K562 (cell line): ENCODE data around the gene HOTAIR. TPM values are rescaled to one million over a fixed set of nuclear protein-coding genes. Genes with fewer than 3 reads are reported as not detected.

ENCODE experiments used
- CEBPG ChIP-seq, 3 experiments: fragments of 200-800 bp in 1 of 3; sonication (Bioruptor generic) in 1 of 3; sonication (generic) in 1 of 3; formaldehyde crosslinking in 1 of 3; IDR thresholded peaks in 2 of 3; conservative IDR thresholded peaks in 1 of 3; 2 replicates each; pipeline versions ENCODE4 v1.6.1 to v1.8.0; 2016 to 2022; ENCODE audit warnings: missing compliant biosample characterization in 2 of 3, missing genetic modification characterization in 2 of 3, mild to moderate bottlenecking in 1 of 3, missing genetic modification reagents in 1 of 3
- CHD1 ChIP-seq: fragments of 200-600 bp; sonication (generic); IDR thresholded peaks from one replicate; pipeline ENCODE4 v1.6.1; 2012; ENCODE audit warnings: mild to moderate bottlenecking, moderate library complexity, low read length, inconsistent platforms
- HMG20A ChIP-seq: fragments of 450-650 bp; formaldehyde crosslinking; conservative IDR thresholded peaks from 2 replicates; pipeline ENCODE4 v1.4.0; 2020; ENCODE audit warnings: mild to moderate bottlenecking, mixed read lengths
- NR2C1 ChIP-seq, 2 experiments: fragments of 450-650 bp; IDR thresholded peaks; 2 replicates each; pipeline ENCODE4 v1.6.1; 2017; ENCODE audit warnings: mild to moderate bottlenecking in 2 of 2, antibody characterized with exemption in 1 of 2, inconsistent platforms in 1 of 2, missing compliant biosample characterization in 1 of 2, missing genetic modification characterization in 1 of 2
- POLR3A ChIP-seq: IDR thresholded peaks from 2 replicates; pipeline ENCODE4 v1.6.1; 2011; ENCODE audit warnings: borderline replicate concordance, mild to moderate bottlenecking, moderate library complexity; ENCODE audit not compliant: insufficient read length, insufficient read depth; ENCODE audit errors: extremely low read depth
- PRPF4 ChIP-seq: fragments of 200-400 bp; formaldehyde crosslinking; IDR thresholded peaks from one replicate; pipeline ENCODE4 v1.6.1; 2017; ENCODE audit warnings: low read length, low read depth, mild to moderate bottlenecking; ENCODE audit not compliant: insufficient read depth, poor library complexity, severe bottlenecking
- polyA plus RNA-seq, 8 experiments: library from polyadenylated mRNA; depleted of rRNA in 4 of 8; stranded (reverse) in 5 of 8; unstranded in 3 of 8; fragments of >200 nt; fragmentation: Nextera tagmentation in 2 of 8; fragmentation: Illumina TruSeq in 1 of 8; extraction: Ambion mirVana in 2 of 8; extraction: Trizol in 1 of 8; gene quantifications; 2 replicates each; pipeline versions ENCODE4 v1.2.1 to v1.2.3, GENCODE V29; 2011 to 2014; ENCODE audit warnings: inconsistent platforms in 1 of 8, missing spikeins in 1 of 8
- total RNA-seq, 7 experiments: library from RNA; depleted of rRNA in 6 of 7; stranded (reverse); fragments of >200 nt in 6 of 7; fragmentation: Illumina TruSeq in 2 of 7; extraction: Trizol in 2 of 7; gene quantifications; 2 replicates each; pipeline versions ENCODE4 v1.2.1 to v1.2.3, GENCODE V29; 2011 to 2021; ENCODE audit warnings: low replicate concordance in 1 of 7
- TF ChIP-seq, protein P1 (sequence below): fragments of 450-650 bp; IDR thresholded peaks from 2 replicates; pipeline ENCODE4 v1.6.1; 2016; ENCODE audit warnings: mild to moderate bottlenecking, moderate library complexity
- TF ChIP-seq, protein P2 (sequence below): fragments of 450-650 bp; conservative IDR thresholded peaks from 2 replicates; pipeline ENCODE4 v1.6.1; 2016; ENCODE audit warnings: missing genetic modification characterization, low read depth, mild to moderate bottlenecking, missing compliant biosample characterization, moderate library complexity
- TF ChIP-seq, protein P3 (sequence below): fragments of 200-800 bp; sonication (Bioruptor generic); IDR thresholded peaks from 2 replicates; pipeline ENCODE4 v1.6.1; 2017; ENCODE audit warnings: missing genetic modification characterization, missing compliant biosample characterization
- TF ChIP-seq, protein P4 (sequence below): fragments of 250-450 bp; sonication (Bioruptor Pico); IDR thresholded peaks from 2 replicates; pipeline ENCODE4 v1.4.0; 2020

HOTAIR gene
- total and polyA plus RNA-seq, 9 of the 15 experiments (the other 6 are each of a cell fraction or from before 2014, with no cell fraction given) = 0.04 TPM; not detected in 8

DNA sequence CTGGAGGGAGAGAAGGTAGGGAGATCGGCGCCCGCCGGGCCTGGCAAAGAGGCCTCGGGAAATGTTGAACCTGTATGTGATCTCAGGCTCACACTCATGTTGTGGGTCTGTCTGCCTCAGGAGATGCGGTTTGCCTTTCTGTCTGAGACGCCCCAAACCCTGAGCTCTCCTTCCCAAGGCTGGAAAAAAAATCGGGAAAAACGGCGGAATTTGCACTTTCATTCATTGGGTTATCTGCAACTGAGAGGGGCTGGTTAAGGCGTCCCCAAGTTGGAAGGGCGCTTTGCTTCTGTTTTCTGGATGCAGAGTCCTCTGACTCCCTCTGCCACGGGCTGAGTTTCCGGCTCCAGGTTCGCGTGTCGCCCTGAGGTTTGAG lies 20.2 kb upstream of the HOTAIR start (continued):
- TF ChIP-seq, protein P1, sequence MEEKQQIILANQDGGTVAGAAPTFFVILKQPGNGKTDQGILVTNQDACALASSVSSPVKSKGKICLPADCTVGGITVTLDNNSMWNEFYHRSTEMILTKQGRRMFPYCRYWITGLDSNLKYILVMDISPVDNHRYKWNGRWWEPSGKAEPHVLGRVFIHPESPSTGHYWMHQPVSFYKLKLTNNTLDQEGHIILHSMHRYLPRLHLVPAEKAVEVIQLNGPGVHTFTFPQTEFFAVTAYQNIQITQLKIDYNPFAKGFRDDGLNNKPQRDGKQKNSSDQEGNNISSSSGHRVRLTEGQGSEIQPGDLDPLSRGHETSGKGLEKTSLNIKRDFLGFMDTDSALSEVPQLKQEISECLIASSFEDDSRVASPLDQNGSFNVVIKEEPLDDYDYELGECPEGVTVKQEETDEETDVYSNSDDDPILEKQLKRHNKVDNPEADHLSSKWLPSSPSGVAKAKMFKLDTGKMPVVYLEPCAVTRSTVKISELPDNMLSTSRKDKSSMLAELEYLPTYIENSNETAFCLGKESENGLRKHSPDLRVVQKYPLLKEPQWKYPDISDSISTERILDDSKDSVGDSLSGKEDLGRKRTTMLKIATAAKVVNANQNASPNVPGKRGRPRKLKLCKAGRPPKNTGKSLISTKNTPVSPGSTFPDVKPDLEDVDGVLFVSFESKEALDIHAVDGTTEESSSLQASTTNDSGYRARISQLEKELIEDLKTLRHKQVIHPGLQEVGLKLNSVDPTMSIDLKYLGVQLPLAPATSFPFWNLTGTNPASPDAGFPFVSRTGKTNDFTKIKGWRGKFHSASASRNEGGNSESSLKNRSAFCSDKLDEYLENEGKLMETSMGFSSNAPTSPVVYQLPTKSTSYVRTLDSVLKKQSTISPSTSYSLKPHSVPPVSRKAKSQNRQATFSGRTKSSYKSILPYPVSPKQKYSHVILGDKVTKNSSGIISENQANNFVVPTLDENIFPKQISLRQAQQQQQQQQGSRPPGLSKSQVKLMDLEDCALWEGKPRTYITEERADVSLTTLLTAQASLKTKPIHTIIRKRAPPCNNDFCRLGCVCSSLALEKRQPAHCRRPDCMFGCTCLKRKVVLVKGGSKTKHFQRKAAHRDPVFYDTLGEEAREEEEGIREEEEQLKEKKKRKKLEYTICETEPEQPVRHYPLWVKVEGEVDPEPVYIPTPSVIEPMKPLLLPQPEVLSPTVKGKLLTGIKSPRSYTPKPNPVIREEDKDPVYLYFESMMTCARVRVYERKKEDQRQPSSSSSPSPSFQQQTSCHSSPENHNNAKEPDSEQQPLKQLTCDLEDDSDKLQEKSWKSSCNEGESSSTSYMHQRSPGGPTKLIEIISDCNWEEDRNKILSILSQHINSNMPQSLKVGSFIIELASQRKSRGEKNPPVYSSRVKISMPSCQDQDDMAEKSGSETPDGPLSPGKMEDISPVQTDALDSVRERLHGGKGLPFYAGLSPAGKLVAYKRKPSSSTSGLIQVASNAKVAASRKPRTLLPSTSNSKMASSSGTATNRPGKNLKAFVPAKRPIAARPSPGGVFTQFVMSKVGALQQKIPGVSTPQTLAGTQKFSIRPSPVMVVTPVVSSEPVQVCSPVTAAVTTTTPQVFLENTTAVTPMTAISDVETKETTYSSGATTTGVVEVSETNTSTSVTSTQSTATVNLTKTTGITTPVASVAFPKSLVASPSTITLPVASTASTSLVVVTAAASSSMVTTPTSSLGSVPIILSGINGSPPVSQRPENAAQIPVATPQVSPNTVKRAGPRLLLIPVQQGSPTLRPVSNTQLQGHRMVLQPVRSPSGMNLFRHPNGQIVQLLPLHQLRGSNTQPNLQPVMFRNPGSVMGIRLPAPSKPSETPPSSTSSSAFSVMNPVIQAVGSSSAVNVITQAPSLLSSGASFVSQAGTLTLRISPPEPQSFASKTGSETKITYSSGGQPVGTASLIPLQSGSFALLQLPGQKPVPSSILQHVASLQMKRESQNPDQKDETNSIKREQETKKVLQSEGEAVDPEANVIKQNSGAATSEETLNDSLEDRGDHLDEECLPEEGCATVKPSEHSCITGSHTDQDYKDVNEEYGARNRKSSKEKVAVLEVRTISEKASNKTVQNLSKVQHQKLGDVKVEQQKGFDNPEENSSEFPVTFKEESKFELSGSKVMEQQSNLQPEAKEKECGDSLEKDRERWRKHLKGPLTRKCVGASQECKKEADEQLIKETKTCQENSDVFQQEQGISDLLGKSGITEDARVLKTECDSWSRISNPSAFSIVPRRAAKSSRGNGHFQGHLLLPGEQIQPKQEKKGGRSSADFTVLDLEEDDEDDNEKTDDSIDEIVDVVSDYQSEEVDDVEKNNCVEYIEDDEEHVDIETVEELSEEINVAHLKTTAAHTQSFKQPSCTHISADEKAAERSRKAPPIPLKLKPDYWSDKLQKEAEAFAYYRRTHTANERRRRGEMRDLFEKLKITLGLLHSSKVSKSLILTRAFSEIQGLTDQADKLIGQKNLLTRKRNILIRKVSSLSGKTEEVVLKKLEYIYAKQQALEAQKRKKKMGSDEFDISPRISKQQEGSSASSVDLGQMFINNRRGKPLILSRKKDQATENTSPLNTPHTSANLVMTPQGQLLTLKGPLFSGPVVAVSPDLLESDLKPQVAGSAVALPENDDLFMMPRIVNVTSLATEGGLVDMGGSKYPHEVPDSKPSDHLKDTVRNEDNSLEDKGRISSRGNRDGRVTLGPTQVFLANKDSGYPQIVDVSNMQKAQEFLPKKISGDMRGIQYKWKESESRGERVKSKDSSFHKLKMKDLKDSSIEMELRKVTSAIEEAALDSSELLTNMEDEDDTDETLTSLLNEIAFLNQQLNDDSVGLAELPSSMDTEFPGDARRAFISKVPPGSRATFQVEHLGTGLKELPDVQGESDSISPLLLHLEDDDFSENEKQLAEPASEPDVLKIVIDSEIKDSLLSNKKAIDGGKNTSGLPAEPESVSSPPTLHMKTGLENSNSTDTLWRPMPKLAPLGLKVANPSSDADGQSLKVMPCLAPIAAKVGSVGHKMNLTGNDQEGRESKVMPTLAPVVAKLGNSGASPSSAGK = peak; percentile 49
- no peak for TF ChIP-seq HMG20A (CRISPR knock-in tag)
- no peak for TF ChIP-seq CEBPG (CRISPR knock-in tag; IDR thresholded peaks at IDR 0.05)
- no peak for TF ChIP-seq CEBPG (tag; conservative IDR thresholded peaks at IDR 0.05 in 1 of 2, IDR thresholded peaks at IDR 0.05 in 1 of 2)
- TF ChIP-seq CHD1 = peak; percentile 61
- no peak for TF ChIP-seq PRPF4
- TF ChIP-seq POLR3A = no peak
- TF ChIP-seq, protein P2, sequence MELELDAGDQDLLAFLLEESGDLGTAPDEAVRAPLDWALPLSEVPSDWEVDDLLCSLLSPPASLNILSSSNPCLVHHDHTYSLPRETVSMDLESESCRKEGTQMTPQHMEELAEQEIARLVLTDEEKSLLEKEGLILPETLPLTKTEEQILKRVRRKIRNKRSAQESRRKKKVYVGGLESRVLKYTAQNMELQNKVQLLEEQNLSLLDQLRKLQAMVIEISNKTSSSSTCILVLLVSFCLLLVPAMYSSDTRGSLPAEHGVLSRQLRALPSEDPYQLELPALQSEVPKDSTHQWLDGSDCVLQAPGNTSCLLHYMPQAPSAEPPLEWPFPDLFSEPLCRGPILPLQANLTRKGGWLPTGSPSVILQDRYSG = no peak
- no peak for TF ChIP-seq NR2C1 (IDR thresholded peaks at IDR 0.05)
- TF ChIP-seq NR2C1 (tag; IDR thresholded peaks at IDR 0.05) = no peak
- TF ChIP-seq, protein P3, sequence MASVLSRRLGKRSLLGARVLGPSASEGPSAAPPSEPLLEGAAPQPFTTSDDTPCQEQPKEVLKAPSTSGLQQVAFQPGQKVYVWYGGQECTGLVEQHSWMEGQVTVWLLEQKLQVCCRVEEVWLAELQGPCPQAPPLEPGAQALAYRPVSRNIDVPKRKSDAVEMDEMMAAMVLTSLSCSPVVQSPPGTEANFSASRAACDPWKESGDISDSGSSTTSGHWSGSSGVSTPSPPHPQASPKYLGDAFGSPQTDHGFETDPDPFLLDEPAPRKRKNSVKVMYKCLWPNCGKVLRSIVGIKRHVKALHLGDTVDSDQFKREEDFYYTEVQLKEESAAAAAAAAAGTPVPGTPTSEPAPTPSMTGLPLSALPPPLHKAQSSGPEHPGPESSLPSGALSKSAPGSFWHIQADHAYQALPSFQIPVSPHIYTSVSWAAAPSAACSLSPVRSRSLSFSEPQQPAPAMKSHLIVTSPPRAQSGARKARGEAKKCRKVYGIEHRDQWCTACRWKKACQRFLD (CRISPR knock-in tag) = 0 out of 2 replicates have a peak, but pooled peaks have one; percentile 25
- TF ChIP-seq, protein P4, sequence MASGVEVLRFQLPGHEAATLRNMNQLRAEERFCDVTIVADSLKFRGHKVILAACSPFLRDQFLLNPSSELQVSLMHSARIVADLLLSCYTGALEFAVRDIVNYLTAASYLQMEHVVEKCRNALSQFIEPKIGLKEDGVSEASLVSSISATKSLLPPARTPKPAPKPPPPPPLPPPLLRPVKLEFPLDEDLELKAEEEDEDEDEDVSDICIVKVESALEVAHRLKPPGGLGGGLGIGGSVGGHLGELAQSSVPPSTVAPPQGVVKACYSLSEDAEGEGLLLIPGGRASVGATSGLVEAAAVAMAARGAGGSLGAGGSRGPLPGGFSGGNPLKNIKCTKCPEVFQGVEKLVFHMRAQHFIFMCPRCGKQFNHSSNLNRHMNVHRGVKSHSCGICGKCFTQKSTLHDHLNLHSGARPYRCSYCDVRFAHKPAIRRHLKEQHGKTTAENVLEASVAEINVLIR = no peak
